Keratinocyte (primary cell): ENCODE measurements around the gene SLC39A8.

ENCODE experiments used
- EZH2 ChIP-seq: IDR thresholded peaks from one replicate; pipeline ENCODE4 v1.6.1; 2012; ENCODE audit warnings: inconsistent platforms, mild to moderate bottlenecking, low read length, moderate library complexity
- TF ChIP-seq, protein P1 (sequence below), 3 experiments: IDR thresholded peaks in 1 of 3; conservative IDR thresholded peaks in 1 of 3; optimal IDR thresholded peaks in 1 of 3; 2 replicates in 2 of 3; 3 replicates in 1 of 3; pipeline versions ENCODE3 to v1.5.1; 2011; ENCODE audit warnings: low read length in 3 of 3, mild to moderate bottlenecking in 3 of 3, moderate library complexity in 2 of 3, control low read depth in 1 of 3, inconsistent platforms in 1 of 3; ENCODE audit not compliant: insufficient read depth in 2 of 3; ENCODE audit errors: extremely low read depth in 1 of 3

- TF ChIP-seq, protein P1, sequence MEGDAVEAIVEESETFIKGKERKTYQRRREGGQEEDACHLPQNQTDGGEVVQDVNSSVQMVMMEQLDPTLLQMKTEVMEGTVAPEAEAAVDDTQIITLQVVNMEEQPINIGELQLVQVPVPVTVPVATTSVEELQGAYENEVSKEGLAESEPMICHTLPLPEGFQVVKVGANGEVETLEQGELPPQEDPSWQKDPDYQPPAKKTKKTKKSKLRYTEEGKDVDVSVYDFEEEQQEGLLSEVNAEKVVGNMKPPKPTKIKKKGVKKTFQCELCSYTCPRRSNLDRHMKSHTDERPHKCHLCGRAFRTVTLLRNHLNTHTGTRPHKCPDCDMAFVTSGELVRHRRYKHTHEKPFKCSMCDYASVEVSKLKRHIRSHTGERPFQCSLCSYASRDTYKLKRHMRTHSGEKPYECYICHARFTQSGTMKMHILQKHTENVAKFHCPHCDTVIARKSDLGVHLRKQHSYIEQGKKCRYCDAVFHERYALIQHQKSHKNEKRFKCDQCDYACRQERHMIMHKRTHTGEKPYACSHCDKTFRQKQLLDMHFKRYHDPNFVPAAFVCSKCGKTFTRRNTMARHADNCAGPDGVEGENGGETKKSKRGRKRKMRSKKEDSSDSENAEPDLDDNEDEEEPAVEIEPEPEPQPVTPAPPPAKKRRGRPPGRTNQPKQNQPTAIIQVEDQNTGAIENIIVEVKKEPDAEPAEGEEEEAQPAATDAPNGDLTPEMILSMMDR (optimal IDR thresholded peaks at IDR 0.05 in 1 of 3, IDR thresholded peaks at IDR 0.05 in 1 of 3, conservative IDR thresholded peaks at IDR 0.05 in 1 of 3; ENCODE audit: extremely low read depth in 1 of 3, insufficient read depth in 2 of 3, low read length in 3 of 3), result no peak
- TF ChIP-seq EZH2, result no peak
Observed at GRCh38 chr4:102324730-102325129, 20.6 kb downstream of the SLC39A8 start.
